GM12878 (cell line): ENCODE measurements around the gene ISCU. TPM values are rescaled to one million over a fixed set of nuclear protein-coding genes. Genes with fewer than 3 reads are reported as not detected.
A peak's percentile ranks its signal among the peaks of the same experiment; 100 is the strongest.

Experiments used
- ATAC-seq: fragments of 200-7000 bp; cut with Tn5 transposase; 3 replicates; pipeline ENCODE4 v1.9.1; 2020; ENCODE audit warnings: mild to moderate bottlenecking, moderate library complexity
- BruUV-seq: library from RNA; stranded (reverse); fragments of 400-500 nt; replicated peaks from 2 replicates; lab custom pipeline; 2021; lab: Mats Ljungman, UMichigan
- CTCF ChIA-PET: fragments of 300-600 bp; sonication (Branson Sonifier 250); formaldehyde crosslinking; extraction: SDS; loops from one replicate; lab custom pipeline; 2021; ENCODE audit warnings: inconsistent platforms; lab: Yijun Ruan, JAX
- POLR2A ChIA-PET: fragments of 350-600 bp; formaldehyde crosslinking; extraction: SDS; loops from one replicate; lab custom pipeline; 2021; ENCODE audit warnings: inconsistent platforms; lab: Charles Lee
- RAD21 ChIA-PET: fragments of 300-600 bp; sonication (Branson Sonifier 250); formaldehyde crosslinking; loops from one replicate; lab custom pipeline; 2023; ENCODE audit warnings: antibody characterized with exemption; ENCODE audit not compliant: unreplicated experiment; lab: Charles Lee
- SMC1A ChIA-PET: fragments of 300-600 bp; sonication (Branson Sonifier 250); formaldehyde crosslinking; loops from one replicate; lab custom pipeline; 2023; ENCODE audit not compliant: unreplicated experiment, uncharacterized antibody; lab: Charles Lee
- DNase-seq: peaks from one replicate; pipeline ENCODE4 v3.0.0-alpha.2; 2011; ENCODE audit warnings: low read depth, low spot score
- FAIRE-seq: peaks from 3 replicates; lab custom pipeline; 2011; peaks lifted over from hg19 to GRCh38; lab: Jason Lieb, UNC
- H2AFZ ChIP-seq: 2 replicates; pipeline ENCODE4 v1.6.0; 2011; ENCODE audit warnings: low read depth, low read length, control low read depth; ENCODE audit not compliant: control insufficient read depth
- H3K27ac ChIP-seq: 2 replicates; pipeline ENCODE4 v1.5.1; 2011; ENCODE audit warnings: control low read depth; ENCODE audit not compliant: control insufficient read depth, insufficient read depth
- H3K27me3 ChIP-seq, 2 experiments: replicated peaks in 1 of 2; 2 replicates each; pipeline versions ENCODE4 v1.6.0 to v1.6.1; 2011; ENCODE audit warnings: low read length in 1 of 2; ENCODE audit not compliant: control insufficient read depth in 2 of 2, insufficient read depth in 2 of 2
- H3K36me3 ChIP-seq, 2 experiments: 2 replicates each; pipeline ENCODE4 v1.5.1; 2011; ENCODE audit warnings: low read length in 1 of 2; ENCODE audit not compliant: control insufficient read depth in 2 of 2, insufficient read depth in 2 of 2
- H3K4me1 ChIP-seq: 2 replicates; pipeline ENCODE4 v1.6.1; 2011; ENCODE audit warnings: mild to moderate bottlenecking, low read length, moderate library complexity, mixed read lengths; ENCODE audit not compliant: control insufficient read depth, insufficient read depth
- H3K4me2 ChIP-seq: 2 replicates; pipeline ENCODE4 v1.6.0; 2011; ENCODE audit warnings: control low read depth; ENCODE audit not compliant: control insufficient read depth, insufficient read depth
- H3K4me3 ChIP-seq: fragments of 200-600 bp; sonication (generic); 2 replicates; pipeline ENCODE4 v1.5.1; 2016
- H3K79me2 ChIP-seq: 2 replicates; pipeline ENCODE4 v1.6.0; 2011; ENCODE audit warnings: low read length; ENCODE audit not compliant: control insufficient read depth, insufficient read depth
- H3K9ac ChIP-seq: 2 replicates; pipeline ENCODE4 v1.8.0; 2011; ENCODE audit warnings: low read length, control low read depth, mixed read lengths; ENCODE audit not compliant: control insufficient read depth, insufficient read depth
- H3K9me3 ChIP-seq: replicated peaks from 3 replicates; pipeline ENCODE4 v1.5.1; 2011; ENCODE audit warnings: mild to moderate bottlenecking, low read length; ENCODE audit not compliant: control insufficient read depth, insufficient read depth
- H4K20me1 ChIP-seq: 2 replicates; pipeline ENCODE4 v1.6.0; 2011; ENCODE audit not compliant: control insufficient read depth, insufficient read depth
- CHD1 ChIP-seq: IDR thresholded peaks from 2 replicates; pipeline ENCODE4 v1.6.1; 2012; ENCODE audit warnings: low read depth, low read length, improper control_type of control experiment
- EED ChIP-seq: sonication (generic); IDR thresholded peaks from 2 replicates; pipeline ENCODE4 v1.6.1; 2016; ENCODE audit warnings: antibody characterized with exemption, low read depth
- GATAD2B ChIP-seq: fragments of 450-650 bp; conservative IDR thresholded peaks from 2 replicates; pipeline ENCODE4 v1.6.1; 2017; ENCODE audit warnings: low read depth, mild to moderate bottlenecking, moderate library complexity
- POLR2A ChIP-seq: IDR thresholded peaks from 2 replicates; pipeline ENCODE4 v1.6.1; 2011; ENCODE audit warnings: low read depth, mild to moderate bottlenecking, low read length
- RAD21 ChIP-seq: IDR thresholded peaks from 2 replicates; pipeline ENCODE4 v1.6.1; 2011; ENCODE audit warnings: mild to moderate bottlenecking, low read depth, low read length, moderate library complexity; ENCODE audit not compliant: insufficient read depth
- RB1 ChIP-seq: fragments of 450-650 bp; formaldehyde crosslinking; IDR thresholded peaks from 2 replicates; pipeline ENCODE4 v1.6.1; 2017; ENCODE audit warnings: mild to moderate bottlenecking, borderline replicate concordance
- WGBS: methylation state at CpG from one replicate; pipeline ENCODE4 v1.1.6; 2016; ENCODE audit warnings: low lambda C conversion rate; ENCODE audit not compliant: insufficient replicate concordance, insufficient coverage; ENCODE audit errors: missing lambda C conversion rate; 5-methylcytosine and 5-hydroxymethylcytosine counted together
- in situ Hi-C: fragments of 300-500 bp; cut with MboI; formaldehyde crosslinking; loops from 9 replicates; pipeline ENCODE4 v1.14.3; 2018; ENCODE audit warnings: mixed read lengths
- intact Hi-C: fragments of 100-400 bp; cut with micrococcal nuclease; formaldehyde crosslinking; loops from one replicate; pipeline ENCODE4 v1.14.2; 2022; ENCODE audit not compliant: unreplicated experiment
- polyA plus RNA-seq, 11 experiments: library from polyadenylated mRNA; depleted of rRNA in 4 of 11; unstranded in 6 of 11; stranded (reverse) in 5 of 11; fragments of >200 nt; fragmentation: Nextera tagmentation in 4 of 11; fragmentation: Illumina TruSeq in 1 of 11; extraction: Ambion mirVana in 4 of 11; extraction: Trizol in 1 of 11; gene quantifications; 1 replicate in 1 of 11; 2 replicates in 10 of 11; pipeline versions ENCODE4 v1.2.1 to v1.2.3, GENCODE V29; 2011 to 2016; ENCODE audit warnings: inconsistent platforms in 2 of 11, missing spikeins in 2 of 11, low read depth in 1 of 11
- total RNA-seq, 4 experiments: library from RNA; depleted of rRNA in 3 of 4; stranded (reverse); fragments of >200 nt in 3 of 4; fragmentation: Illumina TruSeq in 1 of 4; extraction: Trizol in 1 of 4; gene quantifications; 2 replicates each; pipeline versions ENCODE4 v1.2.1 to v1.2.3, GENCODE V29; 2013 to 2021
- TF ChIP-seq, protein P1 (sequence below), 3 experiments: IDR thresholded peaks in 2 of 3; conservative IDR thresholded peaks in 1 of 3; 2 replicates each; pipeline ENCODE4 v1.5.1; 2011; ENCODE audit warnings: low read depth in 3 of 3, low read length in 3 of 3, mild to moderate bottlenecking in 3 of 3, control low read depth in 2 of 3, moderate library complexity in 2 of 3, inconsistent platforms in 1 of 3, mixed read lengths in 1 of 3; ENCODE audit not compliant: control insufficient read depth in 2 of 3, insufficient read depth in 1 of 3; ENCODE audit errors: extremely low read depth in 1 of 3

Gene ISCU
- total and polyA plus RNA-seq, 10 of the 15 experiments (the other 5 are each of a cell fraction or from before 2014, with no cell fraction given) = 32.8 to 260 (median 127) TPM

DNA sequence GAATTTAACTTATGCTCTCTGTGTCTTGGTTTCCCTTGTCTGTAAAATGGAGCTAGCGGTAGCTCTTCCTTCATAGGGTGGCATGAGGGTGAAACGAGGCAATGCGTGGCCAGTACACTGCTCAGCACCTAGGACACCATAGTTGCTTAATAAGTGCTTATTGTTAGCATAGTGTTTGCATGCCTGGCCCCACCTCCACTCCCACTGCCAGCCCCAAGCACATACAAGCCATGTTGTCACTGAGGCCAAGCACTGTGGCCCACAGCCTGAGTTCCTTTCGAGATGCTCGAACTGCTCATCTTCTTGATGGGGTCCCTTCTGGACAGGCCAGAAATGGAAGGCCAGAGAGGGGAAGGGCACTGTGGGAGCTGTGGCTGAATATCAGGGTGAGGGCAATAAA, 46.5 kb upstream of the ISCU start (continued):
- no peak for TF ChIP-seq GATAD2B

DNA sequence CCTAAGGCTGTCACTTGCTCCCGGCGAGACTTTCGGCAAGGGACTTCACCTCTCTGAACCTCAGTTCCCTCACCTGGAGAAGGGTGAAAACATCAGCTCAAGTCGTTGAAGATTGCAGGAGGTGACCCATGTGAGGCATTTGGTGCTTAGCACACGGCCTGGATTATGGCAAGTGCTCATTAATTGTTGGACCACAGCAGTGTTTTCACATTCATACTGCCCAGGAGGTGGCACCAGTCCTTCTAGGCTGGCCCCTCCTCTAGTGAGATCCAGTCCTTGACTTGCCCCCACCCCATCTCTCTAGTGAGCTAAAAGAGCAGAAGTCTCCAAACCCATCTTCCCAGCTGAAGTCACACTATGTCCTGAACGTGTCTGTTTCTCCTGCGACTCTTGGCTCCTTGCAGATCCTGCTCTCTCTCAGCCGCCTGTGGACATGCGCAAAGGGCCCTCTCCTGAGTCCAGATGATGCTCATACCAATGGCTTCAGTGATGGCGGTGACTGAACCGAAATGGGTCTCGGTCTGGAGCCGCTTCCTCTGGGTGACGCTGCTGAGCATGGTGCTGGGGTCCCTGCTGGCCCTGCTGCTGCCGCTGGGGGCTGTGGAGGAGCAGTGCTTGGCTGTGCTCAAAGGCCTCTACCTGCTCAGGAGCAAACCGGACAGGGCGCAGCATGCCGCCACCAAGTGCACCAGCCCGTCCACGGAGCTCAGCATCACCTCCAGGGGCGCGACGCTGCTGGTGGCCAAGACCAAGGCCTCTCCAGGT, 45.7 kb upstream of the ISCU start:
- POLR2A ChIA-PET = no interaction called here
- intact Hi-C loops = loop anchor here (5.0 to 10.0 kb wide), 2 partner anchors 101 to 152 kb away; no protein-coding TSS in a partner anchor

More for the DNA sequence above, 45.7 kb upstream of the ISCU start:
- RAD21 ChIA-PET = interaction anchor here (2.2 kb wide), 1 partner anchor 101 kb away, joined by 7 read pairs; no protein-coding TSS in a partner anchor
- no peak for FAIRE-seq
- peaks cover 22 to 23% of the 10 kb centered on the region in 2 experiments for H3K36me3 ChIP-seq
- TF ChIP-seq RAD21 (no peak), CHD1 (no peak), EED (no peak), RB1 (no peak), POLR2A (0 out of 2 replicates have a peak, but pooled peaks have one; percentile 41)
- TF ChIP-seq, protein P1, sequence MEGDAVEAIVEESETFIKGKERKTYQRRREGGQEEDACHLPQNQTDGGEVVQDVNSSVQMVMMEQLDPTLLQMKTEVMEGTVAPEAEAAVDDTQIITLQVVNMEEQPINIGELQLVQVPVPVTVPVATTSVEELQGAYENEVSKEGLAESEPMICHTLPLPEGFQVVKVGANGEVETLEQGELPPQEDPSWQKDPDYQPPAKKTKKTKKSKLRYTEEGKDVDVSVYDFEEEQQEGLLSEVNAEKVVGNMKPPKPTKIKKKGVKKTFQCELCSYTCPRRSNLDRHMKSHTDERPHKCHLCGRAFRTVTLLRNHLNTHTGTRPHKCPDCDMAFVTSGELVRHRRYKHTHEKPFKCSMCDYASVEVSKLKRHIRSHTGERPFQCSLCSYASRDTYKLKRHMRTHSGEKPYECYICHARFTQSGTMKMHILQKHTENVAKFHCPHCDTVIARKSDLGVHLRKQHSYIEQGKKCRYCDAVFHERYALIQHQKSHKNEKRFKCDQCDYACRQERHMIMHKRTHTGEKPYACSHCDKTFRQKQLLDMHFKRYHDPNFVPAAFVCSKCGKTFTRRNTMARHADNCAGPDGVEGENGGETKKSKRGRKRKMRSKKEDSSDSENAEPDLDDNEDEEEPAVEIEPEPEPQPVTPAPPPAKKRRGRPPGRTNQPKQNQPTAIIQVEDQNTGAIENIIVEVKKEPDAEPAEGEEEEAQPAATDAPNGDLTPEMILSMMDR (IDR thresholded peaks at IDR 0.05 in 2 of 3, conservative IDR thresholded peaks at IDR 0.05 in 1 of 3; ENCODE audit: control insufficient read depth in 2 of 3, extremely low read depth in 1 of 3, insufficient read depth in 1 of 3, low read depth in 3 of 3, low read length in 3 of 3) = 0 out of 6 replicates have a peak, but pooled peaks of 1 of the 3 experiments have one; percentile 2
- TF ChIP-seq, all 136 proteins: peak for 2
- Histone ChIP-seq H3K79me2 (peaks cover 16% of the 10 kb centered on the region), H3K4me2 (peak overlapping the region; percentile 77), H3K9me3 (no peaks in the 10 kb centered on the region), H3K4me3 (0 out of 2 replicates have a peak overlapping the region, but pooled peaks have one; percentile 97), H3K27ac (no peak overlapping the region), H3K4me1 (peaks cover 16% of the 10 kb centered on the region), H2AFZ (no peak overlapping the region), H3K9ac (peak overlapping the region; percentile 93; the same call in 1 of the 2 replicates), H3K27me3 (no peaks in the 10 kb centered on the region), H4K20me1 (peaks cover 3% of the 10 kb centered on the region; the same call in 1 of the 2 replicates)
- in situ Hi-C loops = loop anchor here (25.0 kb wide), 1 partner anchor 829 kb away; the partner anchor contains the start of gene PWP1
- ATAC-seq = peak; percentile 10; the same call in 2 of the 3 replicates
- ChIA-PET SMC1A (interaction anchor here (1.7 kb wide), 1 partner anchor 101 kb away, joined by 8 read pairs; no protein-coding TSS in a partner anchor), CTCF (interaction anchor here (1.2 kb wide), 1 partner anchor 20 kb away, joined by 3 read pairs; no protein-coding TSS in a partner anchor)
- no peak for DNase-seq
- 88% methylated on average over 23 of the region's 23 CpGs for WGBS
- no TSS peak for BruUV-seq
